Stimulated activated CD4-positive, alpha-beta T cell treated with anti-CD3 and anti-CD28 coated beads, Interleukin-15, amount 100 ng/mL, for 48 hours (primary cell): ENCODE data around the gene NLRP9.
A peak's percentile ranks its signal among the peaks of the same experiment; 100 is the strongest.

Experiments used
- DNase-seq, 2 donors: peaks; one replicate each; pipeline ENCODE4 v3.0.0-alpha.2; 2020; ENCODE audit warnings: low read depth in 2 of 2

NLRP9 gene

DNA sequence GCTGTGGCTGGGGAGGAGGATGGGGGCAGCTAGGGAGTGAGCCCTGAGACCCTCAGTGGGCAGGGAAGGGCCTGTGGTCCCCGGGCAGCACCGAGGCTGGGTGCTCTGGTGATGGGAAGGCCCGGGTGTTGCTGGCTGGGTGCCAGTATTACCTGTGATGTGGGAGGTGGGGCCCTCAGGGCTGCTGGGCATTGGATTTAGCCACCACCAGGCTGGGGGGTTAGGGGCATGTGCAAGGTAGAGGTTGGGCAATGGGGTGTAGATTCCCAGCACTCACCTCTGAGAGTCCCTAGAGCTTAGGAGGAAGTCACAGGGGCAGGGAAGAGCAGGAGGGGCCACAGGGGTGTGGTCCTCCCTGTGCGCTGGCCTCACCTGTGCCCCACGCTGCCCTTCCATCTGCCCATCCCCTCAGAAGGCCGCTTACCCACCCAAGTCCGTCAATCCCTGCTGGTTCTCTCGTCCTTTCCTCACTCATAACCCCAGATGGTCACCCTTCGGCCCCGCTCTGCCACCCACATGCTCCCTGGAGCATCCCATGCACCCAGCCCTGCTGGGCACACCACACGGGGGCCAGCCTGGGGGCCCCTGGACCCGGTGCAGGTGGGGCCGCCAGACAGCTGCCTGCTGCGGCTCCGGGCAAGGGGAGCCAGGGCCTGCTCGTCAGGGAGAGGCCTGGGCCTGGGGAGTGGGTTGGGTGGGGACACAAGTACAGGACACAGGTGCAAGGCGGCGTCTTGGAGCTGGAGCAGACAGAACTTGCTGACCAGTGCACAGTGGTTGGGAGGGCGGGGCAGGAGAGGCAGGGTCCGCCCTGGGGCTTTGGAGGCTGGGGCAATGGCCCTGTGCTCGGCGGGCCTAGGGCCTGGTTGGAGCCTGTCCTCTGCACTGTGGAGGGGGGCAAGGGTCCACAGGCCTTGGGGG lies 50.7 kb downstream of the NLRP9 start:
- DNase-seq, result no peak

GRCh38 chr19:55686311-55687050 lies 51.7 kb downstream of the NLRP9 start:
- DNase-seq, result no peak

- no peak for DNase-seq
Measured at GRCh38 chr19:55685776-55686175, 52.4 kb downstream of the NLRP9 start.

GRCh38 chr19:55684946-55685681 lies 53.1 kb downstream of the NLRP9 start:
- DNase-seq, result no peak

- no peak for DNase-seq
Measured at GRCh38 chr19:55683449-55684261, 54.5 kb downstream of the NLRP9 start.

GRCh38 chr19:55681131-55682092 lies 56.8 kb downstream of the NLRP9 start:
- DNase-seq, result no peak

DNA sequence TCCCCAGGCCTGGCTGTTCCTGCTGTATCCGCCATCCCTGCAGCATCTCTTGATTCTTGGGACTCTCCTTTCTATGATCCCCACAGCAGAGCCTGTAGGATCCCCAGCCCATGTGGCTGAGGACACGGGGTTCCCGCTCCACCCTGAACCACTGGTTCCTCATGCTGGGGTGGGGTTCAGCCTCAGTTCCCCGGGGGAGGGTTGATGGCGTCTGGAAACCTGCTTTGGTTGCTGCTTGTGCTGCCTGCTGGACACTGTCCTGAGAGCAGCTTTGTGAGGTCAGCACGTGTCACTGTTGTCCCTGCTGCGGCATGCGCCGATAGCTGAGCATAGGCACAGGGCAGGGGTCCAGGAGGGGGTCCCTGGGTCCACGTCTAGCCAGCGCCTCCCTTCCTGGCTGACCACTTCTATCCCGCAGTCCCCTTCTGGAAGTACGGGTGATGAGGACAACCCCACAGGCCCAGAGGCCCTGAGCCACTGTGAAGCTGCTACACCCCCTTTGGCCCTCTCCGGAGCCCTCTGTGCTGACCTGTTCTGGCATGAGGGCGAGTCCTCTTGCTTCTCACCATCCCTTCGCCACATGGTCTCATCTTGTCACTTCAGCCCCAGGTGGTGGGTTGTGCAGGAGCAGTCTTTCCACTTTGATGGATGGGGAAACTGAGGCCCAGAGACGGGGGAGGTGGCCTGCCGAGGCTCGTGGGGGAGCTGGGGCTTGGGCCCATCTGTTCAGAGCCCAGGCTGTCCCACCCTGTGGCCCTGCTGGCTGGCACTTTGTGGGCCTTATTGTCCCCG lies 57.7 kb downstream of the NLRP9 start:
- DNase-seq, result no peak

GRCh38 chr19:55679343-55680257 lies 58.6 kb downstream of the NLRP9 start:
- no peak for DNase-seq

GRCh38 chr19:55678121-55678671 lies 60.0 kb downstream of the NLRP9 start:
- no peak for DNase-seq

DNA sequence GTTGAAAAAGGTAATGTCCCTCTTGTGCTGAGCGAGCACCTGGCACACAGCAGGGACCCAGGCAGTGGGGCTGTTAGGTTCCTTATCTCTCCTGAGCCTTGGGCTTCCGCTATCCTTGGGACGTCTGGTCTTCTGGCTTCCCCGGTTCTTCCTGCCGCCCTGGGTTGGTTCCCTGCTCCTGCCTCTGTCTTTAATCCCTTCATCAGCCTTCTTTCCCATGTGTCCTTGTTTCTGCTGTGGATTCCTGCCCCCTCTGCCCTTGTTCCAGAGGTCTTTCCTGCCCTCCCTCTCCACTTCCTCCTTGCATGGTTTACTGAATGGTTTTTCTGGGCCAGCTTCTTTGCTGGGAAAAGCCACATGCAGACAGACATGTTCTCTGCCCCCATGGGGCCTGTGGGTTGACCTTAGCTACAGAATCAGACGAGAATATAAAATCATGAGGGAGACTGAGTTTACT lies 60.6 kb downstream of the NLRP9 start:
- no peak for DNase-seq

- no peak for DNase-seq
Measured at GRCh38 chr19:55676889-55677505, 61.2 kb downstream of the NLRP9 start.

DNA sequence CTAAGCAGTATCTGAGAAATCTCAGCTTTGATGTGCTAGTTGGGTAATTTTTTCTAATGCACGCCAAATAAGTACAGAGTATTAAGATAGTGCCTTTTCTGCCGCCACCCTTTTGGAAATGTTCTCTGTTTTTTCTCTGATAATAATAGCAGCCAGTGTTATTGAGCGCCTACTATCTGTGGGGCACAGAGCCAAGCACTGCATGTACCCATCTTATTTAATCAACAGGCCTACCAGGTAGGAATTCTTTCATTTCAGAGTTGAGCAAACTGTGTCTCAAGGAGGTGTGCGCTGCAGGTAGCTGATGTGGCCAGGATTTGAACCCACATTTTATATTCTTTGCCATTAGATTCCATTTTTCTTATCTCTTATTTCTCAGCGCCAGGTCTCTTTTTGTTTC lies 61.8 kb downstream of the NLRP9 start:
- no peak for DNase-seq

GRCh38 chr19:55675661-55676354 lies 62.4 kb downstream of the NLRP9 start:
- DNase-seq, result no peak

DNA sequence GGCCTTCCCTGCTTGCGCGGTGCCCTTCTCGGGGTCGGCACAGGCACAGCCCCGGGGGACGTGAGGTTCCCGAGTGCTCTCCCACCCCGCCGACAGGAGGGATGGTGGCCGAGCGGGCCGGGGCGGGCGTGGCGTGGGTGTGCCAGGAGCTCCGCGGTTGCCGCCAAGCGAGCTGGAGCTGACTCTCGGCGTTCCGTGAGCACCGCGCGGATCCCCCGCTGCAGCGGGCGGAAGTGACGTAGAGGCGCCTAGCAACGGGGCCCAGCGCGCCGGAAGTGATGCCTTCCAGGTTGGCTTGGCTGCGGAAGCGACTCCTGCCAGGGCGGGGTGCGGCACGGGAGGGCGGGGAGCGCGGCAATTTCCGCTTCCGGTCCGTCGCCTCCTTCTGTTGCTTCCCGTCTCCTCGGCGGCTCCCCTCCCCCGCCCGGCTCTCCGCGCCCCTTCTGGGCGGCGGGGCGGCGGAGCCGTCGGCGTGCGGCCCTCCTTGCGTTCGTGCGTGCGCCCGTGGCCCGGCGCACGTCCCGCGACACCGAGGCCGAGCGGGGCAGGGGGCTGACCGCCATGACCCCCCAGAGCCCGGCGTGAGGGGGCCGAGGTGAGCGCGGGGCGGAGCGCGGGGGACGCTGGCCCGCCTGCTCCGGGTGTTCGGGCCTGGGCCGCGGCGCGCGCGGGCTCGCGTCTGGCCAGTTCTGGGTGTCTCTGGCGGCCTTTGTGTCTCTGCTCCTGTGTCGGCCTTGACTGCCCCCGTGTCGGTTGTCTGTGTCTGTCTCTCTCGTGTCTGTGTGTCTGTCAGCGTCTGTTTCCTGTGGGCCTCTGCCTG lies 63.2 kb downstream of the NLRP9 start, which contains the start of gene EPN1:
Gene EPN1 (plus strand): TSS at position 386 of the 820 bp plus-strand sequence. CDS start 3,402 bp downstream, outside the sequence.
- DNase-seq, result peak; percentile 97

GRCh38 chr19:55674459-55674840 lies 63.8 kb downstream of the NLRP9 start:
- no peak for DNase-seq

GRCh38 chr19:55673889-55674288 lies 64.3 kb downstream of the NLRP9 start:
- DNase-seq, result no peak
